T follicular helper cell (primary cell): ENCODE data around the gene ENTPD8.

Experiments used
- DNase-seq: peaks from one replicate; pipeline ENCODE4 v3.0.0-alpha.2; 2020; ENCODE audit warnings: low read depth

The ENTPD8 gene

DNA sequence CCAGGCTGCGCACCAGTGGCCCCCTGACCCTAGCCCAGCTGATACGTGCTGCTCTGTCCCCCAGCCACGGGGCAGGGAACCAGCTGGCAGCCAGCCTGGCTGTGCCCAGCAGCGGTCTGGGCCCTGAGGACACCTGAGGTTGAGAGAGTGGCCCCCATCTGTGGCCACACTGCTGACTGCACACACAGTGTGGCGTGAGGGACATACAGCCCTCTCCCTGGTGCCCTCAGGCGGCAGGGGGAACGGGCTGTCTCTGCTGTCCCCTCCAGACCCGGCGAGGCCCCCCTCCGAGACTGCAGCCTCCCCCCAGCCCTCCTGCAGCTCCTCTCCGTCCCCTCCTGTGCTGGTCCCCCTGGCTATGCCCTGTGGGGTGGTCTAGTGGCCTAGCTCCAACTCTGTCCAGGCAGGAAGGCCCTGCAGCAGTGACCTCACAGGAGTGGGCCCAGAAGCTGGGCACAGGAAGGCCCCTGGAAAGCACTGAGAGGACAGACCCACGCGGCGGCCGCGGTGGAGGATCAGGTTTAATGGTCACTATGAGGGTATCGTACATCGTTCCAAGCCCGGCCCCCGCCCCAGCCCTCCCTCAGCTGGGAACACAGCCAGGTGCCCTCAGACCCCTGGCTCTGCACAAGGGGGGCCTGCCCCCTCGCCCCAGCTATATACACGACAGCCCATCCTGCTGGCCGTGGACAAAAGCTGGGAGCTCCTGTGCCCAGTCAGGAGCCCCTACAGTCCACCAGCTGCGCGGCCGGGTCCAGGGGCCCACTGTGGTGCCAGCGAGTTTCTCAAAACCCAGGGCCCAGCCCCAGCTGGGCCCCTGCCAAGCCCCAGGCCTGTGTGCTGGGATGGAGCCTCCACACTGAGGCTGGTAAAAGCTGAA is 6.8 kb upstream of the ENTPD8 start:
- DNase-seq = no peak

DNA sequence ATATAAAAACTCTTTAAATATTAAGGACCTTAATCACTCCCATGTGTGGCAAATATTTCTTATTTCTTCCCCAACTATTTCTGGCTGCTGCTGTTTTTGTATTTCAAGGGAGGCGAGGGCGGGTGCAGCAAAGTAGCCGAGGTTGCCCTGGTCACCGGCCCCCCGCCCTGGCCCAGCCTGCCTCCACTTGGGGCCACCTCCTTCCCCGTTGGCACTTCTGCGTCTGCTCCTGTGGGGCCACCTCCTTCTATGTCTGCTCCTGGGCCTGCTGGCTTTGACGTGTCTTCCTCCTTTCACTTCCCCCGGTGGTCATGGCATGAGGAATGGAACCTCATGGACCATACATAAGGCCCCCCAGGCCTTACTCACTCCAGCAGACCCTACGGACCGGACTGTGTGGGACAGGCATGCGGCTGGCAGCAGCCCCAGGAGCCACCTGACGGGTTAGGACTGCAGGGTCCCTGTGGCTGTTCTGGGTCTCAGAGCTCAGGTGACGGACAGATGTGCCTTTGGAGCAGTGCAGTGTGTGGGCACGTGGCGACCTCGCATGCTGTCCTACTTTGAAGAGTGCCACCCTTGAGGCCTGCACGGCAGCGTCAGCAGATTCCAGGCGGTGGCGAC is 5.8 kb upstream of the ENTPD8 start:
- DNase-seq = no peak

- DNase-seq = no peak
Observed at GRCh38 chr9:137445930-137446431, 4.8 kb upstream of the ENTPD8 start.

DNA sequence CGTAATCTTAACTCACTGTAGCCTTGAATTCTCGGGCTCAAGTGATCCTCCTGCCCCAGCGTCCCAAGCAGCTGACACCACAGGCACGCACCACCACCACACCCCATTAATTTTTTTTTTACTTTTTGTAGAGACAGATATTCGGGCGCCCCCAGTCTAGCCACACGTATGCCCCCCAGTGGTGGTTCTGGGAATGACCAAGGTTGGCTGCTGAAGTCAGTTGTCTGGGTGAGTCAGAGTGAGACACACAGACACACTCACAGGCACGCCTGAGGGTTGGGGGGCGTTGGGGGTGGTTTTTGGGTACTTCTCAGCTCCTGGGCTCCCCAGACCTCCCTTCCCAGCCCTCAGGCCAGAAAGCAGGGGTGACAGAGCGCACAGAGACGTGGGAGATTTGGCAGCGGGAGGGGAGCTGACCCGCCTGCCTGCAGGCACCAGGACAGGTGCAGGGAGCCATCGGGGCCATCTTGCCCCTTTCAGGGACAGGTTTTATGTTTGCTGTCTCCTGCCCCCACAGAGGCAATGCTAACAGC is 4.2 kb upstream of the ENTPD8 start:
- peak; percentile 77 for DNase-seq

GRCh38 chr9:137444106-137444790 is 3.1 kb upstream of the ENTPD8 start:
- DNase-seq = no peak

DNA sequence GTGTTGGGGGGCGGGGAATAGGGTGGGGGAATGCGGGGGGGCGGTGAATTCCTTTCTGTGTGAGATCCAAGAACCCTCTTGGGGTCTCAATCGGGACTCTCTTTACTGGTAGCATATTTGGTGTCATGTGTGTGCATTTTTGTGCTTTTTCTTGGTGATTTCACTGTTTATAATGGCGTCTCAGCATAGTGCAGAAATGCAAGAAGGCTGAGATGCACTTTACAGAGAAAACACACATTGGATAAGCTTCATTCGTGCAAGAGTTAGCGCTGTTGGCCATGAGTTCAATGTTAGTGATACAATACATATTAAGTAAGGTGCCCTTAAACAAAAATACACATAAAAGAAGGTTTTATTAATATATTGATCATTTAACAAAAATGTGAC is 771 bp upstream of the ENTPD8 start:
- no peak for DNase-seq

GRCh38 chr9:137439158-137439714 is 1.9 kb downstream of the ENTPD8 start:
- no peak for DNase-seq

DNA sequence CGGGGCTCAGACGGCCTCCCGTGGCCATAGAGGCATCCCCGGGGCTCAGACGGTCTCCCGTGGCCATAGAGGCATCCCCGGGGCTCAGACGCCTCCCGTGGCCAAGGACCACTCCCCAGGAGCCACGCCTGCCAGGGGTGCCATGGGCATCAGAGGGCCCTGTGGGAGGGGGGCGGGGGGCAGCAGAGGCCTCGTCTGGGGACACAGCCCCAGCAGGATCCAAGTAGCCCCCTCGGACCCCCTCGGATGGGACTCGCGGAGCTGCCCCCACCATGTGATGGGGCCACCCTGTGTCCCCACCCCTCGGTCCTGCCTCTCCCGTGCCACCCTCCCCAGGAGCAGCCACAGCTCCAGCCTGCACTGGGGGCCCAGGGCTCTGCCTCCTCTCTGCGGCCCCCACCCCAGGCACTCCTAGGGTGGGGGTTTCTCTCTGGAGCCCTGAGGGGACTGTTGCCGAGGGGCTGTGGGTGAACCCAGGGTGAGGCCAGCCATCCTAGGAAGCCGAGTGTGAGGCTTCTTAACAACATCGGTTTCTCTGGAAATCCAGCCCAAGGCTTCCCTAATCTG is 2.5 kb downstream of the ENTPD8 start:
- DNase-seq = no peak

DNA sequence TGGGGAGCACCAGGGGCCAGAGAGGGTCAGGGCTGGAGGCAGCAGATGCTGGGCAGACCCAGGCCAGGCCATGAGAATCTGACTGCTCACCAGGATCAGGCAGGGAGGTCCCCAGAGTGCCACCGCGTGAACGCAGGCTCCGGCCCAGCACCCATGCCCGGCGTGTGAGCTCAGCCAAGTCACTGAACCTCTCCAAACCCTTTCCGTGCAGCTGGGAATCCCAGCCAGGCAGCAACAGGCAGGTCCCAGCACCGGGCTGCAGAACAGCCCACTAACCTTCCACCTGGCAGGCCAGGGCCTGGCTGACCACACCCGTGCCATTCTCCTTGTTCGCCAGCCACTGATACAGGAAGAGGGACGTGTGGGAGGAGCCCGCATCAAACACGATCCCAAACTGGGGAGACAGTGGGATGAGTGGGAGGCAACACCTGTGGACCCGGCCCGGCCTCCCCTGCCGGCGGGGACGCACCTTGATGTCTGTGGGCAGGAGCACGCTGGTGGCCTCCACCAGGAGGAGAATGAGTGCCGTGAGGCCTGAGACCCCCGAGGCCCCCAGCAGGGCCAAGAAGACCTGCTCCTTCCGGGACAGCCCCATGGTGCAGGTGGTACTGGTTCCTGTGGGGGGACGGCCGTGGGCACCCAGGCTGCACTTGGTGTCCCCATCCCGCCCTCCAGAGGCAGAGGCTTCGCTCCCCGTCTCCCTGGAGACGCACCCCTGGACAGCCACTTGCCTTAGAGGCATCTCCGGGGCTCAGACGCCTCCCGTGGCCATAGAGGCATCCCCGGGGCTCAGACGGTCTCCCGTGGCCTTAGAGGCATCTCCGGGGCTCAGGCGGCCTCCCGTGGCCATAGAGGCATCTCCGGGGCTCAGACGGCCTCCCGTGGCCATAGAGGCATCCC is 3.2 kb downstream of the ENTPD8 start:
- DNase-seq = no peak

DNA sequence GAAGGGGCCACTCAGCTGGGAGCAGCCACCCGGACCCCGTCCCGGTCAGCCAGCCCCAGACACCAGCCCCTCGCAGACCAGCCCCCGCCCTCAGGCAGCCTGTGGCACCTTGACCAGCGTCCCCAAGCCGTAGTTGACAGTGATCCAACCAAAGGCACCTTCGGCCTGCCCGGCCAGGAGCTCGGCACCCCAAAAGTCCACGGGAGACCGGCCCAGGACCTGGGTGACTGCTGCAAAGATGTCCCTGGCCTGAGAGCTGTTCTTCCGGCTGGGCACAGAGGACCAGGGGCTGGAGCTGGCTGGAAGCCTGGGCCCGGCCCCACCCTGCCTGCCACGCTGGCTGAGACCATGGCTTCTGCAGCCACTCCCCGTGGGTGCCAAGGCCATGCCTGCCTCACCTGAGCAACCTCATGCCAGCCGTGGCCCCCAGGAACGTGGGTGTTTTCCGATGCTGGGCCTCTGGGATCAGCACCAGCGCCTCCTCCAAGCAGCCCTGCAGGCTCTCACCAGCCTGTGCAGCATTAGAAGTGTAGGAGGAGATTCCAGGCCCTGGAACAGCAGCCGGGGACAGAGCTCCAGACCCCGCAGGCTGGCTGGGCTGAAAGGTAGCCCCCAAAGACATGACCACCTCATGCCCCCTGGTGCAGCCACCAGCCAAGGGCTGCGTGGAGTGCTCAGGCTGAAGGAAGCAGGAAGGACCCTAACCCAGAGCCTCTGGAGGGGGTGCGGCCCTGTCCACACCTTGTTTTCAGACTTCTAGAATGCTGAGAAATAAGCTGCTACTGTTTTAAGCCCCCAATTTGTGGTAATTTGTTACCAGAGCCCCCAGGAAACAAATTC is 4.2 kb downstream of the ENTPD8 start:
- no peak for DNase-seq

DNA sequence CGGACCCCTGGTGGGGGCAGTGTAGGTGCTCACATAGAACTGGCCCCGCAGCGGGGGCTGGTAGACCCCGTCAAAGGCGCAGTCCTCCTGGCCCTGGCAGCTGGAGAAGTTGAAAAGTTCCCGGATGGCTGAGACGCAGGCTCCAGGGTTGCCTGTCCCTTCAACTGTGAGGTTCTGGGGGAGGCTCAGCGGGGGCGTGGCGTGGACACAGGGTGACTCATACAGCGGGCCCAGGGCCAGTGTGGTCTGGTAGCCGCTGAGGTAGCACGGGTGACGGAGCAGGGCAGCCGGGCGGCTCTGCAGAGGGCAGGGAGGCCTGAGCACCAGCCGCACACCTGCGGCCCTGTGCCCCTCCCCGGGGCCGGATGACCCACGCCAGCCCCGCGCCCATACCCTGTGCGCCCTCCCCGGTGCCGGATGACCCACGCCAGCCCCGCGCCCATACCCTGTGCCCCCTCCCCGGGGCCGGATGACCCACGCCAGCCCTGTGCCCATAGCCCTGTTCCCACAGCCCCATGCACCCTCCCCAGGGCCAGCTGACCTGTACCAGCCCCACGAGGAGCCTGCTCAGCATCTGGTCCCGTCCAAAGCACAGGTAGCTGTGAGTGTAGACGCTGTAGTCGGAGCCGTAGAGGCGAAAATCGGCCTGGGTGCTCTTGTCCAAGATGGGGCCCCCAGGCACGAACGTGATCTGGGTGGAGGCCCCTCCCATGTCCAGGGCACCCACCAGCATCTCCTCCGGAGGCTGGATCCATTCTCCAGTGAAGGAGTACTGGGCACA is 5.0 kb downstream of the ENTPD8 start:
- DNase-seq = no peak

DNA sequence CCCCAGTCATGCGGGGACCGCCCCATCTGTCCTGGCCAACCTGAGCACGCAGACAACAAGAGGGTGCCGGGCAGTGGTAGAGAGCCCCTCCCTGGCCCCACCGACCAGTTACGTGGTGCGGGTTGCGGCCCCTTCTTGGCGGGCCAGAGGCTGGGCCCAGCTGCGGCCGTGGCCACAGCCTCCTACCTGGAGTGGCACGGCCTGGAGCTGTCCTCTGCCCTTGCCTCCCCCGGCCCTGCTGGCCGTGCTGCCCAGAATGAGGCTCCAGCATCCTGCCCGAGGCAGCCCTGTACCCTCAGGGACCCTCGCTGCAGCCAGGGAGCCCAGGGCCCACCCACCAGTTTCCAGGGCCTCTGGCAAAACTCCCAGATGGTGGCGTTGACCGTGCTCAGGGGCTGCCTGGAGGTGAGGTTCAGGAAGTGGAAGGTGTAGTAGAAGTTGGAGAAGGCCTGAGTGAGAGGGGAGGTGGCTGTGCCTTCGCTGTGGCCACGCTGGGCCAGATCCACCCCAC is 5.7 kb downstream of the ENTPD8 start:
- DNase-seq = no peak

- DNase-seq = no peak
Observed at GRCh38 chr9:137434498-137435380, 6.4 kb downstream of the ENTPD8 start.

GRCh38 chr9:137433916-137434431 is 7.2 kb downstream of the ENTPD8 start:
- no peak for DNase-seq

DNA sequence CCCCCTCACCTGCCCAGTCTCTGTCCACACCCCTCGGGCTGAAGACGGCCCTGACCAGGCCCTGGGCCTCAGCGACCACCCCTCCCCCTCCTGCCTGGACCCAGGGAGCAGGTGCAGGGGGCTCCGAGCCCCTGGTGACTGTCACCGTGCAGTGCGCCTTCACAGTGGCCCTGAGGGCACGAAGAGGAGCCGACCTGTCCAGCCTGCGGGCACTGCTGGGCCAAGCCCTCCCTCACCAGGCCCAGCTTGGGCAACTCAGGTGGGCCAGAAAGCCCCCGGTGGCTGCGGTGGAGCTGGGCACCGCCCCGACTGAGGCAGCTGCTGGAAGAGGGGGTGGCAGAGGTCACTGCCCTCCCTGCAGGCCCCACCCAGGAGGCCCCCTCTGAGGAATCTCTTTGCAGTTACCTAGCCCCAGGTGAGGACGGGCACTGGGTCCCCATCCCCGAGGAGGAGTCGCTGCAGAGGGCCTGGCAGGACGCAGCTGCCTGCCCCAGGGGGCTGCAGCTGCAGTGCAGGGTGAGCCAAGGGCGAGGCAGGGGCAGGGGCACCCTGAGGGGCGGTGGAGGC is 7.7 kb downstream of the ENTPD8 start:
- no peak for DNase-seq

- DNase-seq = no peak
Observed at GRCh38 chr9:137432687-137433348, 8.3 kb downstream of the ENTPD8 start.
